ENCODE data around the gene TTC16. TPM values are rescaled to one million over a fixed set of nuclear protein-coding genes. Genes with fewer than 3 reads are reported as not detected.

The TTC16 gene
- total and polyA plus RNA-seq, 2 donors = not detected

DNA sequence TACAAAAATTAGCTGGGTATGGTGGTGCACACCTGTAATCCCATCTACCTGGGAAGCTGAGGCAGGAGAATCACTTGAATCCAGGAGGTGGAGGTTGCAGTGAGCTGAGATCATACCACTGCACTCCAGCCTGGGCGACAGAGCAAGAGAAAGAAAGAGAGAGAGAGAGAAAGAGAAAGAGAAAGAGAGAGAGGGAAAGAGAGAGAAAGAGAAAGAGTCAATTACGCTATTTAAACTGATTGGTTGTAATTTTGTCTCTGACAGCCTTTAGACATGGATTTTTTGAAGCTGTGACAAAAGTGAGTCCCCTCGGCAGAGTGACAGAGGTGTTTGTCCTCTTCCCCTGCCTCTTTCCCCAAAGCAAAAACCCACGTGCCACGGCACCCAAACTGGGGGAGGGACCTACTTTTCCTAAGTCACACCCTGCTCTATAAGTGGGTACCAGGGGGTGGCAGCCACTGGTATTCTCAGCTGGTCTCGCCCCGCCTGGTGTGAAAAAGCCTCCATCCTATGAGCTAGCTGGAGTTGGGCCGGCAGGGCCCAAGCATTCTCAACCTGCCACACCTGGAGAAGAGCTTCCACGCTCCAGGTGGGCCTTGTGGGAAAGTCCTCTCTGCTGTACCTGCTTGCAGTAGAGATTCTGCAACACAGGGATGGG, 12.5 kb upstream of the TTC16 start:
- H3K27ac ChIP-seq (ENCODE audit: low read depth) = no peak overlapping the region
- H3K4me1 ChIP-seq (ENCODE audit: insufficient read depth) = no peaks in the 10 kb centered on the region
- H3K4me3 ChIP-seq (ENCODE audit: low read depth, low read length) = no peak overlapping the region
- 71% methylated on average over 9 of the region's 9 CpGs for WGBS
- DNase-seq (ENCODE audit: extremely low spot score) = no peak
- no peaks in the 10 kb centered on the region for H3K36me3 ChIP-seq (ENCODE audit: insufficient read depth)

DNA sequence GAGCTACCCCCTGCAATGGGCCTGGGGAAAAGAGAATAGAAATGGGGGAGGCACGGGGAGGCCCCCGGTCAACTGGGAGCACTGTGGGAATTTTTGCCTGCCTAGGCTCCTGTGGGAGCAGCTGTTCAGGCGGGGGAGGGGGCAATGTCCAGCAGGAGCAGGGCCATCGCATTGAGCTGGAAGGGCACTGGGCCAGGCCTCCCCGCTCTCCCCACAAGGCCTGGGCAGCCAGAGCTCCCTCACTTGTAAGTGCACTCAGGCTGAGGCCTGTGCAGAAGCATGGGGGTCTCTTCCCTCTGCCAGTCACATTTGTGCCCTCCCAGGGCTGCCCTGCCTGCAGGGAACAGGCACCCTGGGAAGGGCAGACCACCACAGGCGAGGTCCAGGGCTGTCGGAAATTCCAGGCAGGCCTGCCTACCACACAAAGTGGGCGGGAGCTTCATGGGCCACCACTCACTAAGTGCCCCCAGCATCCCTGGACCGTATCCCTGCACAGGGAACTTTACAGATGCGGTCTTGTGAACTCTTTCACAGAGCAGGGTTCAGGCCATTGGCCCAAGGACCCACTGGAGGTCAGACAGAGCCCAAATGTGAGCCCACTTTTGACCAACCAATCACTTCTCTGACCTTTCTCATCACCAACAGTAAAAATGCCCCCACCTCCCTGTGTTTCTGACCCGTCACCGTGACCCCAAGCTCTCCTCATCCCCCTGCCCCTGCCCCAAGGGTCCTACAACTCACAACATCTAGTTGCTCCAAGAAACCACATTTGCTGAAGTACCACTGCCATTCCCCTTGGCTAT, 10.1 kb upstream of the TTC16 start:
- DNase-seq (ENCODE audit: extremely low spot score) = no peak
- Histone ChIP-seq H3K27ac (ENCODE audit: low read depth) (no peak overlapping the region), H3K4me1 (ENCODE audit: insufficient read depth) (no peaks in the 10 kb centered on the region), H3K36me3 (ENCODE audit: insufficient read depth) (no peaks in the 10 kb centered on the region), H3K4me3 (ENCODE audit: low read depth, low read length) (no peak overlapping the region)
- 79% methylated on average over 12 of the region's 12 CpGs for WGBS

DNA sequence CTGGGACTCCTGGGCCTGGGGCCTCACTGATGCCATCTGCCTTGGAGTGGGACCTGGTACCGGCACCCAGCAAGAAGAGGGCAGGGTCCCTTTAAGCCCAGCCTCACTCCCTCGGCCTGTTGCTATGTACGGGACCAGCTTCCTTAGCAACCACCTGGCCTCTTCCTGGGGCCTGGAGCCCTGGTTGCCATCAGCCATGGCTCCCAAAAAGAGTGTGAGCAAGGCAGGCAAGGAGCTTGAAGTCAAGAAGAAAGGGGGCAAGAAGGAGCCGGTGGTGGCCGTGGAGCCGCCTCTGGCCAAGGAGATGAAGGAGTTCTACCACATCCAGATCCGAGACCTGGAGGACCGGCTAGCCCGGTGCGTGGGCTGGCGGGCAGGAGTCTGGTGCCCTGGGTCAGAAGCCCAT, 9.0 kb upstream of the TTC16 start, which contains the start of gene CFAP157:
CFAP157 (plus strand) TSS at position 153 of the 406 bp plus-strand sequence; CDS start at position 197, 44 bp downstream.
- no peak for DNase-seq (ENCODE audit: extremely low spot score)
- no peaks in the 10 kb centered on the region for H3K36me3 ChIP-seq (ENCODE audit: insufficient read depth)
- no peak within 1 kb of the TSS for H3K27ac ChIP-seq (ENCODE audit: low read depth)
- H3K4me1 ChIP-seq (ENCODE audit: insufficient read depth) = no peaks in the 10 kb centered on the region
- H3K4me3 ChIP-seq (ENCODE audit: low read depth, low read length) = no peak within 1 kb of the TSS
- 65% methylated on average over 11 of the region's 11 CpGs for WGBS

- H3K4me3 ChIP-seq (ENCODE audit: low read depth, low read length) = no peak overlapping the region
- no peaks in the 10 kb centered on the region for H3K36me3 ChIP-seq (ENCODE audit: insufficient read depth)
- DNase-seq (ENCODE audit: extremely low spot score) = no peak
- WGBS = 58% methylated on average over 5 of the region's 5 CpGs
- no peaks in the 10 kb centered on the region for H3K4me1 ChIP-seq (ENCODE audit: insufficient read depth)
- H3K27ac ChIP-seq (ENCODE audit: low read depth) = no peak overlapping the region
Measured at GRCh38 chr9:127707766-127708165, 8.1 kb upstream of the TTC16 start.

DNA sequence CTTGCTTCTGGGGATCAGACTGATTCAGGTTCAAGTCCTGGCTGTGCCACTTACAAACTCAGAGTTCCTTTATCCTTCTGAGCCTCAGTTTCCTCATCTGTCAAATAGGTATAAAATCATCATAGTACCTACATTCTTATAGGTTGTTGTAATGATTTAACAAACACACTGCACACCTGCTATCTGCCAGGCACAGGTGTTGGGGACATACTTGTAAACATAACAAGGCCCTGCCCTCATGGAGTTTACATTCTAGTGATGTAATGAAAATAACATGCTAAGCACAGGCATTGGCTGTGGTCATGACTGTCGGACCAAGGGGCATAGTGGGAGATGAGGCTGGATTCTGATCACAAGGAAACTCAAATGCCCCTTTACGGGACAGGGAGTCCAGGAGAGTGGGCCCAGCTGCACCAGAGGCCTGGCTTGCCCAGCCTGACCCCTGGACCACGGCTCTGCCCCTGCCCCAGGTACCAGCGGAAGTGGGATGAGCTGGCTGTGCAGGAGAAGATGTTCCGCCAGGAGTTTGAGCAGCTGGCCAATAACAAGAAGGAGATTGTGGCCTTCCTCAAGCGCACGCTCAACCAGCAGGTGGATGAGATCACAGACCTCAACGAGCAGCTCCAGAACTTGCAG, 6.8 kb upstream of the TTC16 start:
- no peak for DNase-seq (ENCODE audit: extremely low spot score)
- Histone ChIP-seq H3K27ac (ENCODE audit: low read depth) (no peak overlapping the region), H3K36me3 (ENCODE audit: insufficient read depth) (no peaks in the 10 kb centered on the region), H3K4me3 (ENCODE audit: low read depth, low read length) (no peak overlapping the region), H3K4me1 (ENCODE audit: insufficient read depth) (no peaks in the 10 kb centered on the region)
- 87% methylated on average over 8 of the region's 8 CpGs for WGBS

DNA sequence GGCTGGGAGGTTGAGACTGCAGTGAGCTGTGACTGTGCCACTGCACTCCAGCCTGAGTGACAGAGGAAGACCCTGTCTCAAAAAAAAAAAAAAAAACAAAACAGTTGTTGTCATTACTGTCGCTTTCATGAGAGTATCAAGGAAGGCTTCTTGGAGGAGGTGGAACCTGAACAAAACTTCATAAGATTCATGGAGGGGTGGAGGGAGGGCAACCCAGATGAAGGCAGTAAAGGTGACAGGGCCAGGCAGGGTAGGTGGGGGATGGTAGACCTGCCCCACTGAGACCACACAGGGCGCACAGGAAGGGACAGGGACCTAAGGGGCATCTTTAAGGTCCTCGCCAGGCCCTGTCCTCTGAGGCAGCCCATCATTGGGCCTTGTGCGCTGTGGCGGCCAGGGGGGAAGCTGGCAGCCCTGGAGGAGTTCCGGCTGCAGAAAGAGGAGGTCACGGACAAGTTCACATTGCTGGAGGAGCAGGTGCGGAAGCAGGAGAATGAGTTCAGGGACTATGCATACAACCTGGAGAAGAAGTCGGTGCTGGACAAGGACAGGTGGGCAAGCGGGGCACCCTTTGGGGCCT, 5.6 kb upstream of the TTC16 start:
- no peak for DNase-seq (ENCODE audit: extremely low spot score)
- H3K4me1 ChIP-seq (ENCODE audit: insufficient read depth) = no peaks in the 10 kb centered on the region
- no peak overlapping the region for H3K4me3 ChIP-seq (ENCODE audit: low read depth, low read length)
- no peak overlapping the region for H3K27ac ChIP-seq (ENCODE audit: low read depth)
- WGBS = 92% methylated on average over 10 of the region's 10 CpGs
- no peaks in the 10 kb centered on the region for H3K36me3 ChIP-seq (ENCODE audit: insufficient read depth)

- no peaks in the 10 kb centered on the region for H3K4me1 ChIP-seq (ENCODE audit: insufficient read depth)
- H3K27ac ChIP-seq (ENCODE audit: low read depth) = no peak overlapping the region
- H3K36me3 ChIP-seq (ENCODE audit: insufficient read depth) = no peaks in the 10 kb centered on the region
- DNase-seq (ENCODE audit: extremely low spot score) = no peak
- 69% methylated on average over 9 of the region's 9 CpGs for WGBS
- no peak overlapping the region for H3K4me3 ChIP-seq (ENCODE audit: low read depth, low read length)
Measured at GRCh38 chr9:127711226-127711701, 4.6 kb upstream of the TTC16 start.

DNA sequence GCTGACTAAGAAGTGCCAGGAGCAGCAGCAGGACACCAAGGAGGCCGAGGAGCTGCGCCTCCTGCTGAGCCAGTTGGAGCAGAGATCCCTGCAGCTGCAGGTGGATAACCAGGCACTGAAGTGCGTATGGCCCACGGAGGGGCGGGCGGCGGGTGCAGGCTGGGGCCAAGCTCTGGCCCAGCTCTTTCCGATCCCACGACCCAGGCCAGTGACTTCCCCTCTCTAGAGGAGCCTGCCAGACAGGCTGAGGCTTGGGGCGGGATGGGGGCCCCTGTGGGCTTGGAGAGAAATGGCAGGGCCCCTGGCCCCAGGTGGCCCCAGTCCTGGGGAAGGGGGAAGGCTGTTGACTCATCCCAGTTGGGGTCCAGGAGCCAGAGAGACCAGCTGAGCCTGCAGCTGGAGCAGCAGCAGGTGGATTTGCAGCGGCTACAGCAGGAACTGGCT, 4.0 kb upstream of the TTC16 start:
- Histone ChIP-seq H3K27ac (ENCODE audit: low read depth) (no peak overlapping the region), H3K4me3 (ENCODE audit: low read depth, low read length) (no peak overlapping the region), H3K36me3 (ENCODE audit: insufficient read depth) (no peaks in the 10 kb centered on the region), H3K4me1 (ENCODE audit: insufficient read depth) (no peaks in the 10 kb centered on the region)
- WGBS = 78% methylated on average over 11 of the region's 11 CpGs
- DNase-seq (ENCODE audit: extremely low spot score) = no peak

GRCh38 chr9:127712371-127712770, 3.5 kb upstream of the TTC16 start:
- H3K27ac ChIP-seq (ENCODE audit: low read depth) = no peak overlapping the region
- WGBS = 93% methylated on average over 11 of the region's 11 CpGs
- H3K36me3 ChIP-seq (ENCODE audit: insufficient read depth) = no peaks in the 10 kb centered on the region
- DNase-seq (ENCODE audit: extremely low spot score) = no peak
- H3K4me3 ChIP-seq (ENCODE audit: low read depth, low read length) = no peak overlapping the region
- H3K4me1 ChIP-seq (ENCODE audit: insufficient read depth) = no peaks in the 10 kb centered on the region

DNA sequence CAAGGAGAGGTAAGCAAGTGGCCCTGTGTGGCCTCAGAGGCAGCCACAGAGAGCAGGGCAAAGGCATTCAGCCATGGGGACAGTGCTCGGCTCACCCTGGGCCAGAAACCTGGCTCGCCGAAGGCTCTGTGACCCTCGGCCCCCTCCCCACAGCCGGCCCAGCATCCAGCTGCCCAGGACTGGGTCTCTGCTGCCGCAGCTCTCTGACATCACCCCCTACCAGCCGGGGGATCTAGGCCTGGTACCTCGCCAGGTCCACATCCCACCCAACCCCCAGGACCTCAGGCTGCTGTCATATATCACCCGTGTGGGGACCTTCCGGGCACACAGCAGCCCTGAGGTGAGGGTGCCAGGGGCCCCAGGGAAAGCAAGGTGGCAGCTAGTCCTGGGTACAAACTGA, 3.0 kb upstream of the TTC16 start:
- Histone ChIP-seq H3K4me3 (ENCODE audit: low read depth, low read length) (no peak overlapping the region), H3K36me3 (ENCODE audit: insufficient read depth) (no peaks in the 10 kb centered on the region), H3K27ac (ENCODE audit: low read depth) (no peak overlapping the region), H3K4me1 (ENCODE audit: insufficient read depth) (no peaks in the 10 kb centered on the region)
- DNase-seq (ENCODE audit: extremely low spot score) = no peak
- 91% methylated on average over 10 of the region's 10 CpGs for WGBS

DNA sequence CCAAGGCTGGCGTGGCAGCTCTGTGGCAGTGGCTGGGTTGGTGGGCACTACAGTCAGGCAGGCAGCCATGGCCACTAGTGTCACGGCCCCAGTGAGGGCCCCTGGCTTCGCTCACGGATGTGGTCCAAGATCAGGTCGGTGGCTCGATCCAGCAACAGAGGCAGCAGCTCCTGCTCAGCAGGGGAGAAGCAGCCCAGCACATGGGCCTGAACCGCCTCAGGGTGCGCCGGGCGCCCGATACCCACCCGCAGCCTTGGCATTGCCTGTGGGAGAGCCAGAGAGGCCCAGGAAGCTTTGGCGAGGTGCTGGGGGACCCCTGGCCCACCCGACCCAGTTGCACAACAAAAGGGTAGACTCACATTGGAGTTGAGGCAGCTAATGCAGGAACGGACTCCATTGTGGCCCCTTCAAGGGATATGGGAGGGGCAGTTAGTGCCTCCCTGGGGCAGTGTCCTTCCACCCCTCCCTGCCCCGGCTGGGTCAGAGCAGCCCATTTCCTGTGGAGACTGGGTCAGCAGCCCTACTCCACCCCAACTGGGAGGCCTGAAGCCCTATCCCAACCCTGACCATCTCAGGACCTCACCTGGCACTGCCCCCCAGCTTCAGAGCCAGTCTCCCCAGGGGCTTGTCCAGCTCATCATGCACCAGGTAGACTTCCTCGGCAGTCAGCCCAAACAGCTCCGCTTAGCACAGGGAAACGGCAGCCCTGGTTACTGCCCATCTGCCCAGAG, 1.7 kb upstream of the TTC16 start:
- no peak for DNase-seq (ENCODE audit: extremely low spot score)
- H3K4me1 ChIP-seq (ENCODE audit: insufficient read depth) = no peaks in the 10 kb centered on the region

DNA sequence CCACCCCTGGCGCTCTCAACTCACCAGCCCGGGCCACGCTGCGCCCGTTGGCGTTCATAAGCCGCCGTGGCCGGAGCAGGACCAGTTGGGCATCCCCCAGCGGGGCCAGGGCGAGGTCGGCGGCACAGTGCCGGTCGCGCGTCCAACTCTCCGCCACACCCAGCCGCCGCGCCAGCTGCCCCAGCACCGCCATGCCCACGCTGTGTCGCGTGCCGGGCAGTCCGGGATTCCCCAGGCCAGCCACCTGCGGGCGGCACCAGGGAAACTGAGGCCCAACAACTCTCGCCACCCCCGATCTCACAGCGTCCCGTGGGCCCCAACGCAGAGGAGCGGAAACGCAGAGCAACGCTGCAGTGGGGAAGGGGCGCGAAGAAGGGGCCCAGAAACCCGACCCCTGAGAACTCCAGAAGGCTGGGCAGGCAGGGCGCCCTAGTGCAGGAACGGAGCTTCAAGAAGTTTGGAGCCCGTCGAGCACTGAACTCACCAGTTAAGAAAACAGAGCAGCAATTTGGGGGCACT, 869 bp upstream of the TTC16 start:
- Histone ChIP-seq H3K27ac (ENCODE audit: low read depth) (no peak overlapping the region), H3K4me3 (ENCODE audit: low read depth, low read length) (peak overlapping the region; percentile 63), H3K36me3 (ENCODE audit: insufficient read depth) (no peaks in the 10 kb centered on the region), H3K4me1 (ENCODE audit: insufficient read depth) (no peaks in the 10 kb centered on the region)
- under 1% methylated on average over 44 of the region's 44 CpGs for WGBS
- DNase-seq (ENCODE audit: extremely low spot score) = no peak

More for the DNA sequence above, 1.7 kb upstream of the TTC16 start:
- 75% methylated on average over 19 of the region's 19 CpGs for WGBS
- H3K36me3 ChIP-seq (ENCODE audit: insufficient read depth) = no peaks in the 10 kb centered on the region
- no peak overlapping the region for H3K27ac ChIP-seq (ENCODE audit: low read depth)
- H3K4me3 ChIP-seq (ENCODE audit: low read depth, low read length) = peak overlapping the region; percentile 63

- no peak for DNase-seq (ENCODE audit: extremely low spot score)
- Histone ChIP-seq H3K27ac (ENCODE audit: low read depth) (no peak overlapping the region), H3K4me1 (ENCODE audit: insufficient read depth) (no peaks in the 10 kb centered on the region), H3K4me3 (ENCODE audit: low read depth, low read length) (no peak overlapping the region), H3K36me3 (ENCODE audit: insufficient read depth) (no peaks in the 10 kb centered on the region)
- 86% methylated on average over 9 of the region's 9 CpGs for WGBS
Measured at GRCh38 chr9:127716412-127716811, 533 bp downstream of the TTC16 start.
